Measurements from ENCODE around the gene DMRTA1.
A peak's percentile ranks its signal among the peaks of the same experiment; 100 is the strongest.

The DMRTA1 gene

GRCh38 chr9:22415941-22416691 is 30.5 kb upstream of the DMRTA1 start:
- DNase-seq (ENCODE audit: low spot score), result no peak
- peak overlapping the region; percentile 34 for H3K27ac ChIP-seq (ENCODE audit: poor library complexity, severe bottlenecking)
- no peak overlapping the region for H3K4me3 ChIP-seq (ENCODE audit: severe bottlenecking)
- peak; percentile 45; the same call in 1 of the 3 replicates for ATAC-seq (ENCODE audit: low read depth)
- H3K27me3 ChIP-seq (ENCODE audit: insufficient read depth, poor library complexity, severe bottlenecking), result no peaks in the 10 kb centered on the region
- H3K36me3 ChIP-seq (ENCODE audit: low read depth), result no peaks in the 10 kb centered on the region
- peaks cover 21% of the 10 kb centered on the region for H3K4me1 ChIP-seq (ENCODE audit: insufficient read depth, poor library complexity, severe bottlenecking)
- no peaks in the 10 kb centered on the region for H3K9me3 ChIP-seq (ENCODE audit: severe bottlenecking)
- TF ChIP-seq CTCF (IDR thresholded peaks at IDR 0.05; ENCODE audit: poor library complexity, severe bottlenecking), result no peak

GRCh38 chr9:22416692-22417060 is 29.9 kb upstream of the DMRTA1 start:
- peak overlapping the region; percentile 34 for H3K27ac ChIP-seq (ENCODE audit: poor library complexity, severe bottlenecking)
- no peak overlapping the region for H3K4me3 ChIP-seq (ENCODE audit: severe bottlenecking)
- H3K9me3 ChIP-seq (ENCODE audit: severe bottlenecking), result no peaks in the 10 kb centered on the region
- H3K36me3 ChIP-seq (ENCODE audit: low read depth), result no peaks in the 10 kb centered on the region
- no peak for TF ChIP-seq CTCF (IDR thresholded peaks at IDR 0.05; ENCODE audit: poor library complexity, severe bottlenecking)
- H3K4me1 ChIP-seq (ENCODE audit: insufficient read depth, poor library complexity, severe bottlenecking), result peaks cover 21% of the 10 kb centered on the region
- no peaks in the 10 kb centered on the region for H3K27me3 ChIP-seq (ENCODE audit: insufficient read depth, poor library complexity, severe bottlenecking)
- ATAC-seq (ENCODE audit: low read depth) (peak; percentile 64), DNase-seq (ENCODE audit: low spot score) (no peak)

GRCh38 chr9:22423566-22423965 is 23.1 kb upstream of the DMRTA1 start:
- no peak for ATAC-seq (ENCODE audit: low read depth)
- H3K27me3 ChIP-seq (ENCODE audit: insufficient read depth, poor library complexity, severe bottlenecking), result no peaks in the 10 kb centered on the region
- no peak for TF ChIP-seq CTCF (IDR thresholded peaks at IDR 0.05; ENCODE audit: poor library complexity, severe bottlenecking)

GRCh38 chr9:22424616-22425015 is 22.0 kb upstream of the DMRTA1 start:
- TF ChIP-seq CTCF (IDR thresholded peaks at IDR 0.05; ENCODE audit: poor library complexity, severe bottlenecking), result no peak
- Histone ChIP-seq H3K27me3 (ENCODE audit: insufficient read depth, poor library complexity, severe bottlenecking) (no peaks in the 10 kb centered on the region), H3K36me3 (ENCODE audit: low read depth) (no peaks in the 10 kb centered on the region), H3K9me3 (ENCODE audit: severe bottlenecking) (no peaks in the 10 kb centered on the region), H3K27ac (ENCODE audit: poor library complexity, severe bottlenecking) (no peak overlapping the region), H3K4me3 (ENCODE audit: severe bottlenecking) (no peak overlapping the region), H3K4me1 (ENCODE audit: insufficient read depth, poor library complexity, severe bottlenecking) (no peaks in the 10 kb centered on the region)
- DNase-seq (ENCODE audit: low spot score) (no peak), ATAC-seq (ENCODE audit: low read depth) (no peak)

More at GRCh38 chr9:22423566-22423965, 23.1 kb upstream of the DMRTA1 start:
- Histone ChIP-seq H3K4me3 (ENCODE audit: severe bottlenecking) (no peak overlapping the region), H3K27ac (ENCODE audit: poor library complexity, severe bottlenecking) (no peak overlapping the region), H3K9me3 (ENCODE audit: severe bottlenecking) (no peaks in the 10 kb centered on the region), H3K36me3 (ENCODE audit: low read depth) (no peaks in the 10 kb centered on the region), H3K4me1 (ENCODE audit: insufficient read depth, poor library complexity, severe bottlenecking) (no peaks in the 10 kb centered on the region)
- no peak for DNase-seq (ENCODE audit: low spot score)

- ATAC-seq (ENCODE audit: low read depth) (no peak), DNase-seq (ENCODE audit: low spot score) (no peak)
- Histone ChIP-seq H3K27me3 (ENCODE audit: insufficient read depth, poor library complexity, severe bottlenecking) (peaks cover 2% of the 10 kb centered on the region), H3K4me3 (ENCODE audit: severe bottlenecking) (no peak overlapping the region), H3K36me3 (ENCODE audit: low read depth) (no peaks in the 10 kb centered on the region), H3K9me3 (ENCODE audit: severe bottlenecking) (no peaks in the 10 kb centered on the region), H3K4me1 (ENCODE audit: insufficient read depth, poor library complexity, severe bottlenecking) (no peaks in the 10 kb centered on the region), H3K27ac (ENCODE audit: poor library complexity, severe bottlenecking) (no peak overlapping the region)
- no peak for TF ChIP-seq CTCF (IDR thresholded peaks at IDR 0.05; ENCODE audit: poor library complexity, severe bottlenecking)
Measured at GRCh38 chr9:22425551-22425950, 21.1 kb upstream of the DMRTA1 start.
